Mesothelial cell of epicardium (in vitro differentiated cells): ENCODE data around the gene WBP1L. TPM values are rescaled to one million over a fixed set of nuclear protein-coding genes. Genes with fewer than 3 reads are reported as not detected.
A peak's percentile ranks its signal among the peaks of the same experiment; 100 is the strongest.

Source experiments
- DNase-seq, 2 experiments: peaks; one replicate each; pipeline ENCODE4 v3.0.0; 2021; ENCODE audit warnings: low spot score in 2 of 2; ENCODE audit not compliant: unreplicated experiment in 2 of 2
- H3K27ac Mint-ChIP-seq: 2 replicates; pipeline ENCODE4 v1.8.0; 2021; ENCODE audit warnings: mixed read lengths
- H3K27me3 Mint-ChIP-seq: 2 replicates; pipeline ENCODE4 v1.8.0; 2021; ENCODE audit warnings: low read depth, mixed read lengths
- H3K36me3 Mint-ChIP-seq: 2 replicates; pipeline ENCODE4 v1.8.0; 2021; ENCODE audit warnings: mixed read lengths
- H3K4me1 Mint-ChIP-seq: 2 replicates; pipeline ENCODE4 v1.8.0; 2021; ENCODE audit warnings: mixed read lengths
- H3K4me3 Mint-ChIP-seq: 2 replicates; pipeline ENCODE4 v1.8.0; 2021; ENCODE audit warnings: mild to moderate bottlenecking, moderate library complexity, mixed read lengths
- H3K9me3 Mint-ChIP-seq: 2 replicates; pipeline ENCODE4 v1.8.0; 2021; ENCODE audit warnings: mixed read lengths
- CTCF ChIP-seq: fragments of 200-600 bp; sonication (generic); IDR thresholded peaks from one replicate; pipeline ENCODE4 v1.5.0; 2021; ENCODE audit warnings: antibody characterized with exemption; ENCODE audit not compliant: unreplicated experiment
- total RNA-seq: library from RNA; stranded (reverse); gene quantifications from 3 replicates; pipeline ENCODE4 v1.2.1, GENCODE V29; 2021

WBP1L gene
- total RNA-seq, 1 donor from 2014 or later, result 56.7 TPM

- Mint-ChIP-seq H3K4me3 (no peak overlapping the region), H3K27ac (peak overlapping the region; percentile 86), H3K27me3 (no peaks in the 10 kb centered on the region), H3K36me3 (no peaks in the 10 kb centered on the region), H3K4me1 (peaks cover 65% of the 10 kb centered on the region), H3K9me3 (no peaks in the 10 kb centered on the region)
- no peak for TF ChIP-seq CTCF
- DNase-seq, result no peak
Measured at GRCh38 chr10:102770792-102771191, 27.0 kb downstream of the WBP1L start.

GRCh38 chr10:102773320-102773719 lies 29.6 kb downstream of the WBP1L start:
- Mint-ChIP-seq H3K4me1 (peaks cover 71% of the 10 kb centered on the region), H3K27me3 (no peaks in the 10 kb centered on the region), H3K36me3 (no peaks in the 10 kb centered on the region), H3K9me3 (no peaks in the 10 kb centered on the region), H3K4me3 (no peak overlapping the region), H3K27ac (peak overlapping the region; percentile 82)
- no peak for TF ChIP-seq CTCF
- DNase-seq, result no peak

- Mint-ChIP-seq H3K4me1 (peaks cover 77% of the 10 kb centered on the region), H3K4me3 (no peak overlapping the region), H3K9me3 (no peaks in the 10 kb centered on the region), H3K36me3 (no peaks in the 10 kb centered on the region), H3K27me3 (no peaks in the 10 kb centered on the region), H3K27ac (peak overlapping the region; percentile 98)
- DNase-seq, result no peak
- no peak for TF ChIP-seq CTCF
Measured at GRCh38 chr10:102773986-102774385, 30.2 kb downstream of the WBP1L start.

GRCh38 chr10:102775201-102775934 lies 31.6 kb downstream of the WBP1L start:
- no peak for DNase-seq
- peaks cover 77% of the 10 kb centered on the region for H3K4me1 Mint-ChIP-seq

GRCh38 chr10:102775935-102776669 lies 32.4 kb downstream of the WBP1L start:
- Mint-ChIP-seq H3K4me1 (peaks cover 79% of the 10 kb centered on the region), H3K36me3 (no peaks in the 10 kb centered on the region), H3K27ac (peak overlapping the region; percentile 98), H3K27me3 (no peaks in the 10 kb centered on the region), H3K9me3 (no peaks in the 10 kb centered on the region), H3K4me3 (peak overlapping the region; percentile 70)
- peak; percentile 33 to 63 for DNase-seq
- TF ChIP-seq CTCF, result no peak

More at GRCh38 chr10:102775201-102775934, 31.6 kb downstream of the WBP1L start:
- Mint-ChIP-seq H3K4me3 (peak overlapping the region; percentile 70), H3K27me3 (no peaks in the 10 kb centered on the region), H3K9me3 (no peaks in the 10 kb centered on the region), H3K27ac (peak overlapping the region; percentile 98), H3K36me3 (no peaks in the 10 kb centered on the region)
- TF ChIP-seq CTCF, result no peak
